H1 (cell line): ENCODE data around the gene PITPNC1. TPM values are rescaled to one million over a fixed set of nuclear protein-coding genes. Genes with fewer than 3 reads are reported as not detected.

Source experiments
- CTCF ChIA-PET: fragments of 300-600 bp; sonication (Branson Sonifier 250); formaldehyde crosslinking; loops from one replicate; lab custom pipeline; 2021; ENCODE audit not compliant: partially characterized antibody; lab: Charles Lee
- POLR2A ChIA-PET: fragments of 300-600 bp; sonication (Branson Sonifier 250); formaldehyde crosslinking; loops from one replicate; lab custom pipeline; 2021; ENCODE audit warnings: inconsistent platforms; ENCODE audit not compliant: partially characterized antibody; lab: Charles Lee
- DNase-seq, 2 experiments: peaks; one replicate each; pipeline versions ENCODE4 v3.0.0 to v3.0.0-alpha.2; 2010 to 2022; ENCODE audit warnings: low spot score in 2 of 2, low read depth in 1 of 2, mixed read lengths in 1 of 2
- FAIRE-seq: peaks from 2 replicates; lab custom pipeline; 2011; peaks lifted over from hg19 to GRCh38; lab: Jason Lieb, UNC
- H2AFZ ChIP-seq: 2 replicates; pipeline ENCODE4 v1.8.1; 2012; ENCODE audit warnings: low read length, inconsistent platforms
- H2AK5ac ChIP-seq: 2 replicates; pipeline ENCODE4 v1.6.1; 2013; ENCODE audit warnings: low read depth, low read length
- H2BK120ac ChIP-seq: replicated peaks from 2 replicates; pipeline ENCODE3; 2013; ENCODE audit warnings: low read depth, low read length, inconsistent platforms
- H2BK12ac ChIP-seq: 2 replicates; pipeline ENCODE4 v1.6.1; 2013; ENCODE audit warnings: low read depth, low read length
- H2BK15ac ChIP-seq: 2 replicates; pipeline ENCODE4 v1.6.1; 2013; ENCODE audit warnings: low read length
- H2BK20ac ChIP-seq: 2 replicates; pipeline ENCODE4 v1.6.1; 2013; ENCODE audit warnings: low read length
- H2BK5ac ChIP-seq: 2 replicates; pipeline ENCODE4 v1.6.1; 2013; ENCODE audit warnings: low read depth, low read length
- H3K14ac ChIP-seq: 2 replicates; pipeline ENCODE4 v1.6.1; 2013; ENCODE audit warnings: inconsistent platforms; ENCODE audit not compliant: insufficient read length
- H3K18ac ChIP-seq: 2 replicates; pipeline ENCODE4 v1.6.1; 2013; ENCODE audit warnings: low read length; ENCODE audit errors: extremely low read depth
- H3K23ac ChIP-seq: 2 replicates; pipeline ENCODE4 v1.6.1; 2013; ENCODE audit warnings: inconsistent platforms; ENCODE audit not compliant: insufficient read length
- H3K23me2 ChIP-seq: 2 replicates; pipeline ENCODE4 v1.6.1; 2013; ENCODE audit warnings: low read depth, low read length
- H3K27ac ChIP-seq: 2 replicates; pipeline ENCODE4 v1.6.1; 2011; ENCODE audit warnings: low read depth, low read length, inconsistent platforms
- H3K27me3 ChIP-seq, 4 experiments: replicated peaks in 1 of 4; 1 replicate in 1 of 4; 2 replicates in 3 of 4; pipeline versions ENCODE4 v1.6.1 to v1.8.1; 2011 to 2013; ENCODE audit warnings: low read length in 3 of 4, mild to moderate bottlenecking in 3 of 4, inconsistent platforms in 2 of 4, mixed read lengths in 2 of 4, moderate library complexity in 1 of 4; ENCODE audit not compliant: control insufficient read depth in 3 of 4, insufficient read depth in 3 of 4; ENCODE audit errors: extremely low read depth in 1 of 4
- H3K36me3 ChIP-seq, 4 experiments: 2 replicates each; pipeline versions ENCODE4 v1.6.1 to v1.8.1; 2011 to 2013; ENCODE audit warnings: mild to moderate bottlenecking in 4 of 4, low read length in 3 of 4, moderate library complexity in 2 of 4, control low read depth in 1 of 4, inconsistent platforms in 1 of 4; ENCODE audit not compliant: insufficient read depth in 4 of 4, control insufficient read depth in 2 of 4
- H3K4ac ChIP-seq: replicated peaks from 2 replicates; pipeline ENCODE3; 2013; ENCODE audit warnings: low read length, low read depth, mixed read lengths, inconsistent platforms; ENCODE audit not compliant: insufficient read length
- H3K4me1 ChIP-seq, 4 experiments: replicated peaks in 1 of 4; 1 replicate in 1 of 4; 2 replicates in 3 of 4; pipeline versions ENCODE4 v1.6.1 to v1.8.1; 2011 to 2013; ENCODE audit warnings: low read length in 3 of 4, inconsistent platforms in 2 of 4, mixed read lengths in 1 of 4; ENCODE audit not compliant: insufficient read depth in 4 of 4, control insufficient read depth in 3 of 4
- H3K4me2 ChIP-seq, 2 experiments: 2 replicates each; pipeline versions ENCODE4 v1.6.1 to v1.8.1; 2011 to 2013; ENCODE audit warnings: low read depth in 2 of 2, low read length in 2 of 2, control low read depth in 1 of 2, inconsistent platforms in 1 of 2, mild to moderate bottlenecking in 1 of 2; ENCODE audit not compliant: insufficient read depth in 1 of 2
- H3K4me3 ChIP-seq, 4 experiments: fragments of 200-600, 300-600 bp in 1 of 4; sonication (generic), shearing (Covaris generic), sonication (Bioruptor Twin) in 1 of 4; 2 replicates each; pipeline versions ENCODE4 v1.5.1 to v1.8.1; 2011 to 2016; ENCODE audit warnings: low read length in 4 of 4, low read depth in 3 of 4, control low read depth in 2 of 4, inconsistent platforms in 2 of 4, mild to moderate bottlenecking in 2 of 4, mixed read lengths in 1 of 4, moderate library complexity in 1 of 4; ENCODE audit not compliant: insufficient read depth in 2 of 4; ENCODE audit errors: extremely low read depth in 1 of 4
- H3K56ac ChIP-seq: replicated peaks from 2 replicates; pipeline ENCODE3; 2013; ENCODE audit warnings: low read depth, mild to moderate bottlenecking, mixed read lengths, low read length, inconsistent platforms; ENCODE audit not compliant: insufficient read length
- H3K79me1 ChIP-seq: 2 replicates; pipeline ENCODE4 v1.6.1; 2013; ENCODE audit warnings: low read depth, low read length, control low read depth
- H3K79me2 ChIP-seq, 2 experiments: 2 replicates each; pipeline versions ENCODE4 v1.6.1 to v1.8.1; 2012 to 2013; ENCODE audit warnings: low read length in 2 of 2, mild to moderate bottlenecking in 2 of 2, inconsistent platforms in 1 of 2; ENCODE audit not compliant: insufficient read depth in 2 of 2, control insufficient read depth in 1 of 2
- H3K9ac ChIP-seq, 4 experiments: replicated peaks in 1 of 4; 1 replicate in 1 of 4; 2 replicates in 3 of 4; pipeline versions ENCODE4 v1.6.1 to v1.8.1; 2011 to 2013; ENCODE audit warnings: low read depth in 3 of 4, low read length in 3 of 4, control low read depth in 2 of 4, mild to moderate bottlenecking in 2 of 4, moderate library complexity in 2 of 4, inconsistent platforms in 1 of 4; ENCODE audit errors: extremely low read depth in 1 of 4
- H3K9me3 ChIP-seq, 2 experiments: 2 replicates each; pipeline versions ENCODE4 v1.6.1 to v1.8.1; 2012 to 2013; ENCODE audit warnings: mild to moderate bottlenecking in 2 of 2, moderate library complexity in 2 of 2, control low read depth in 1 of 2, inconsistent platforms in 1 of 2, low read depth in 1 of 2, low read length in 1 of 2, mixed read lengths in 1 of 2; ENCODE audit not compliant: insufficient read depth in 2 of 2
- H4K20me1 ChIP-seq, 2 experiments: replicated peaks in 1 of 2; 2 replicates each; pipeline versions ENCODE3 to v1.8.1; 2011 to 2013; ENCODE audit warnings: inconsistent platforms in 2 of 2, low read length in 2 of 2, mild to moderate bottlenecking in 1 of 2; ENCODE audit not compliant: insufficient read depth in 2 of 2, control insufficient read depth in 1 of 2
- H4K5ac ChIP-seq: 2 replicates; pipeline ENCODE4 v1.6.1; 2013; ENCODE audit warnings: low read length, low read depth, mixed read lengths, inconsistent platforms; ENCODE audit not compliant: insufficient read length
- H4K8ac ChIP-seq: 2 replicates; pipeline ENCODE4 v1.8.0; 2013; ENCODE audit warnings: mild to moderate bottlenecking, moderate library complexity, low read length, inconsistent platforms; ENCODE audit not compliant: insufficient read depth; ENCODE audit errors: extremely low read depth
- H4K91ac ChIP-seq: replicated peaks from 2 replicates; pipeline ENCODE3; 2013; ENCODE audit warnings: low read length, mixed read lengths, inconsistent platforms; ENCODE audit not compliant: insufficient read length
- EZH2 ChIP-seq: fragments of 200-600 bp; sonication (generic); IDR thresholded peaks from 2 replicates; pipeline ENCODE4 v1.7.1; 2012; ENCODE audit warnings: low read depth, mild to moderate bottlenecking, moderate library complexity, low read length, inconsistent platforms; ENCODE audit not compliant: severe bottlenecking
- KDM1A ChIP-seq: fragments of 200-600, 300-600 bp; sonication (generic); IDR thresholded peaks from 2 replicates; pipeline ENCODE4 v1.7.1; 2016; ENCODE audit warnings: mild to moderate bottlenecking, low read length, borderline replicate concordance
- NRF1 ChIP-seq: IDR thresholded peaks from 2 replicates; pipeline ENCODE4 v1.6.1; 2011; ENCODE audit warnings: mild to moderate bottlenecking, low read depth, low read length, improper control_type of control experiment
- PHF8 ChIP-seq: fragments of 200-600 bp; sonication (generic); conservative IDR thresholded peaks from 2 replicates; pipeline ENCODE4 v1.7.1; 2012; ENCODE audit warnings: low read depth, mild to moderate bottlenecking, inconsistent platforms, low read length, moderate library complexity
- WGBS, 2 experiments: shearing (Covaris generic) in 1 of 2; methylation state at CpG; one replicate each; pipeline versions ENCODE4 v1.1.6 to v1.1.7; 2013 to 2015; ENCODE audit warnings: low lambda C conversion rate in 2 of 2, mixed read lengths in 2 of 2, inconsistent platforms in 1 of 2, low coverage in 1 of 2, missing lambda C conversion rate in 1 of 2; ENCODE audit not compliant: insufficient replicate concordance in 2 of 2, insufficient coverage in 1 of 2, insufficient read length in 1 of 2; ENCODE audit errors: extremely low coverage in 1 of 2, missing lambda C conversion rate in 1 of 2; 5-methylcytosine and 5-hydroxymethylcytosine counted together
- polyA plus RNA-seq, 7 experiments: library from polyadenylated mRNA; depleted of rRNA in 3 of 7; stranded (reverse) in 5 of 7; unstranded in 2 of 7; fragments of >200 nt in 5 of 7; fragments of 200-250 nt in 2 of 7; gene quantifications; 1 replicate in 5 of 7; 2 replicates in 1 of 7; 4 replicates in 1 of 7; pipeline versions ENCODE4 v1.2.1 to v1.2.3, GENCODE V29; 2011 to 2013; ENCODE audit warnings: missing spikeins in 2 of 7, mixed read lengths in 2 of 7
- total RNA-seq: library from RNA; stranded (reverse); fragmentation: NEBNext Ultra II Directional; extraction: Animal tissue kit (Norgen Biotek cat#: 25700); gene quantifications from 2 replicates; pipeline ENCODE4 v1.2.1, GENCODE V29; 2021

PITPNC1 gene
- total and polyA plus RNA-seq, 2 of the 8 experiments (the other 6 are each of a cell fraction or from before 2014, with no cell fraction given), result 17.6 to 54.7 TPM

DNA sequence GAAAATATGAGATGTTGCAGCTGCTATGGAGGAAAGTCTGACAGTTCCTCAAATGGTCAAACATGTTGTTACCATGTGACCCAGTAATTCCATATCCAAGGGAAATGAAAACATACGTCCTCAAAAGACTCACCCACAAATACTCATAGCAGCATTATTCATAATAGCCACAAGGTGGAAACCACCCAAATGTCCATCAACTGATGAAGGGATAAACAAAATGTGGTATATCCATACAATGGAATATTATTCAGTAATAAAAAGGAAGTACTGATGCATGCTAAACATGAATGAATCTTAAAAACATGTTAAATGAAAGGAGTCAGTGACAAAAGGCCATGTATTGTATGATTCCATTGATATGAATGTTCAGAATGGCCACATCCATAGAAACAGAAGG, 140.2 kb downstream of the PITPNC1 start:
- H4K91ac ChIP-seq, result no peak overlapping the region
- peaks cover 6 to 19% (median 15%) of the 10 kb centered on the region in 4 experiments; a peak in 6 of 7 replicates for H3K4me1 ChIP-seq
- FAIRE-seq, result no peak
- no peak overlapping the region for H3K14ac ChIP-seq
- no peak overlapping the region for H2BK15ac ChIP-seq
- CTCF ChIA-PET, result interaction anchor here (1.0 to 2.8 kb wide), 4 partner anchors 26 to 148 kb away, joined by 3 to 9 read pairs (median 5); no protein-coding TSS in a partner anchor
- H2BK5ac ChIP-seq, result no peak overlapping the region
- H3K23ac ChIP-seq, result no peak overlapping the region
- TF ChIP-seq KDM1A, result 0 out of 2 replicates have a peak, but pooled peaks have one; percentile 16
- TF ChIP-seq PHF8, result no peak
- no peak for TF ChIP-seq NRF1
- TF ChIP-seq EZH2, result no peak
- H2AFZ ChIP-seq, result no peak overlapping the region
- no peak overlapping the region for H3K27ac ChIP-seq
- no peaks in the 10 kb centered on the region for H3K79me1 ChIP-seq
- 89% methylated on average over 1 of the region's 1 CpG; no CpG with 5 or more reads in 1 of the 2 experiments for WGBS, 2 experiments
- no peak overlapping the region for H3K4me3 ChIP-seq
- H2BK120ac ChIP-seq, result no peak overlapping the region
- no peaks in the 10 kb centered on the region for H3K36me3 ChIP-seq
- H4K8ac ChIP-seq, result no peak overlapping the region
- H3K18ac ChIP-seq, result no peak overlapping the region
- no peaks in the 10 kb centered on the region for H3K9me3 ChIP-seq
- no peak overlapping the region for H2BK12ac ChIP-seq
- H4K20me1 ChIP-seq, result peaks cover 0 to 7% of the 10 kb centered on the region in 2 experiments
- POLR2A ChIA-PET, result no interaction called here
- DNase-seq, result no peak
- no peak overlapping the region for H3K56ac ChIP-seq
- H3K27me3 ChIP-seq, result no peaks in the 10 kb centered on the region
- no peak overlapping the region for H3K4me2 ChIP-seq
- H2BK20ac ChIP-seq, result no peak overlapping the region
- no peak overlapping the region for H2AK5ac ChIP-seq
- no peak overlapping the region for H3K4ac ChIP-seq
- peaks cover 2 to 45% of the 10 kb centered on the region in 2 experiments; a peak in 3 of 4 replicates for H3K79me2 ChIP-seq
- no peak overlapping the region for H3K9ac ChIP-seq
- H4K5ac ChIP-seq, result no peak overlapping the region
- no peaks in the 10 kb centered on the region for H3K23me2 ChIP-seq
